ENCODE results near the gene IGF2BP2.

The IGF2BP2 gene

GRCh38 chr3:185630182-185630622, 194.6 kb downstream of the IGF2BP2 start:
- TF ChIP-seq CTCF (IDR thresholded peaks at IDR 0.05; ENCODE audit: low read depth, low read length, missing control alignments), result no peak
- H3K4me3 ChIP-seq (ENCODE audit: low read depth, low read length), result no peak overlapping the region
- no peak for DNase-seq (ENCODE audit: low read depth)

- H3K4me3 ChIP-seq (ENCODE audit: low read depth, low read length), result no peak overlapping the region
- no peak for DNase-seq (ENCODE audit: low read depth)
- no peak for TF ChIP-seq CTCF (IDR thresholded peaks at IDR 0.05; ENCODE audit: low read depth, low read length, missing control alignments)
Measured at GRCh38 chr3:185629554-185630181, 195.2 kb downstream of the IGF2BP2 start.

GRCh38 chr3:185625784-185626183, 199.1 kb downstream of the IGF2BP2 start:
- DNase-seq (ENCODE audit: low read depth), result no peak
- no peak overlapping the region for H3K4me3 ChIP-seq (ENCODE audit: low read depth, low read length)
- TF ChIP-seq CTCF (IDR thresholded peaks at IDR 0.05; ENCODE audit: low read depth, low read length, missing control alignments), result no peak

GRCh38 chr3:185623939-185624665, 200.7 kb downstream of the IGF2BP2 start:
- H3K4me3 ChIP-seq (ENCODE audit: low read depth, low read length), result no peak overlapping the region
- no peak for TF ChIP-seq CTCF (IDR thresholded peaks at IDR 0.05; ENCODE audit: low read depth, low read length, missing control alignments)
- DNase-seq (ENCODE audit: low read depth), result no peak

GRCh38 chr3:185613016-185613415, 211.8 kb downstream of the IGF2BP2 start:
- H3K4me3 ChIP-seq (ENCODE audit: low read depth, low read length), result no peak overlapping the region
- TF ChIP-seq CTCF (IDR thresholded peaks at IDR 0.05; ENCODE audit: low read depth, low read length, missing control alignments), result no peak
- DNase-seq (ENCODE audit: low read depth), result no peak

- TF ChIP-seq CTCF (IDR thresholded peaks at IDR 0.05; ENCODE audit: low read depth, low read length, missing control alignments), result no peak
- no peak overlapping the region for H3K4me3 ChIP-seq (ENCODE audit: low read depth, low read length)
- no peak for DNase-seq (ENCODE audit: low read depth)
Measured at GRCh38 chr3:185606196-185606595, 218.6 kb downstream of the IGF2BP2 start.
